ENCODE results near the gene TEAD4.

The TEAD4 gene

GRCh38 chr12:3034067-3034750 is 75.0 kb downstream of the TEAD4 start:
- peak; percentile 54 to 58 for DNase-seq

- no peak for DNase-seq
Measured at GRCh38 chr12:3035171-3035570, 76.0 kb downstream of the TEAD4 start.

GRCh38 chr12:3035815-3036702 is 76.9 kb downstream of the TEAD4 start:
- no peak for DNase-seq

GRCh38 chr12:3036901-3037600 is 77.9 kb downstream of the TEAD4 start:
- DNase-seq, result no peak

GRCh38 chr12:3038166-3038565 is 79.0 kb downstream of the TEAD4 start:
- no peak for DNase-seq

GRCh38 chr12:3038926-3039510 is 79.8 kb downstream of the TEAD4 start:
- no peak for DNase-seq

- DNase-seq, result no peak
Measured at GRCh38 chr12:3040026-3040656, 80.9 kb downstream of the TEAD4 start.

- DNase-seq, result no peak
Measured at GRCh38 chr12:3040663-3041544, 81.7 kb downstream of the TEAD4 start.

GRCh38 chr12:3041558-3042164 is 82.5 kb downstream of the TEAD4 start:
- DNase-seq, result peak; percentile 59 to 66

GRCh38 chr12:3042394-3042793 is 83.2 kb downstream of the TEAD4 start:
- no peak for DNase-seq

- DNase-seq, result no peak
Measured at GRCh38 chr12:3042826-3043225, 83.6 kb downstream of the TEAD4 start.

- DNase-seq, result no peak
Measured at GRCh38 chr12:3043406-3043805, 84.2 kb downstream of the TEAD4 start.

- no peak for DNase-seq
Measured at GRCh38 chr12:3044141-3044630, 85.0 kb downstream of the TEAD4 start.

- no peak for DNase-seq
Measured at GRCh38 chr12:3045494-3045893, 86.3 kb downstream of the TEAD4 start.

GRCh38 chr12:3045989-3046388 is 86.8 kb downstream of the TEAD4 start:
- no peak for DNase-seq

- no peak for DNase-seq
Measured at GRCh38 chr12:3046441-3047200, 87.4 kb downstream of the TEAD4 start.

GRCh38 chr12:3047961-3048360 is 88.8 kb downstream of the TEAD4 start:
- no peak for DNase-seq

- DNase-seq, result no peak
Measured at GRCh38 chr12:3048540-3048939, 89.3 kb downstream of the TEAD4 start.

GRCh38 chr12:3049176-3049575 is 90.0 kb downstream of the TEAD4 start:
- DNase-seq, result no peak

GRCh38 chr12:3049611-3050249 is 90.5 kb downstream of the TEAD4 start:
- no peak for DNase-seq
